ENCODE results near the gene MAMDC4.

MAMDC4 gene

DNA sequence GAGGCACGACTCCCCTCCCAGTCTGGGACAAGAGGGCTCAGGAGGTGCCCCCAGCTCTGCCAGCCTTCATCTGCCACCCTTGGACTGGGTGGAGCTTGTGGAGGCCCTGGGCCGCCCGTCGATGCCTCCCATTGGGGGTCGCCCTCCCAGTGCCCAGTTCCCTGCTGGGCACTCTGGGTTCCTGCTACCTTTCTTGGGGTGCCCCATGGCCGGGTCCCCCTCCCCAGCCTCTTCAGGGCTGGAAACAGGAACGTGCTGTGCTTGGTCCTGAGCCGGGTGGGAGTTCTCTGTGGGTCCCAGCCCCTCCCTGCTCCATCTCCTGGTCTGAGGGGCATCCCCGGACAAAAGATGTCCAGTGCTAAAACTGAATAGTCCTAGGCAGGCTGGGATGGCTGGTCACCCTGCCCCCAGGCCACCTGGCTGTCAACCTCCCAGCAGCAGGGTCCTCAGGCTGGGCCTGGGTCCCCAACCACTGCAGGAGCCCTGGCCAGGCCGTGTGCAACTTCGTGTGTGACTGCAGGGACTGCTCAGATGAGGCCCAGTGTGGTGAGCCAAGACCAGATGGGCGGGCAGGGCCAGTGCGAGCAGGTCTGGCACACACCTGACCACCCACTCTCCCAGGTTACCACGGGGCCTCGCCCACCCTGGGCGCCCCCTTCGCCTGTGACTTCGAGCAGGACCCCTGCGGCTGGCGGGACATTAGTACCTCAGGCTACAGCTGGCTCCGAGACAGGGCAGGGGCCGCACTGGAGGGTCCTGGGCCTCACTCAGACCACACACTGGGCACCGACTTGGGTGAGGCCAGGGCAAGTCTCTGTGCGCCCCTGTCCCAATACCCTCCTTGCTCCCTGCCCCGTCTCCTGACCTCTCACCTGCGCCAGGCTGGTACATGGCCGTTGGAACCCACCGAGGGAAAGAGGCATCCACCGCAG is 784 bp downstream of the MAMDC4 start:
- TF ChIP-seq SPI1 (IDR thresholded peaks at IDR 0.05; ENCODE audit: borderline replicate concordance, low read depth) (no peak), POLR2AphosphoS5 (IDR thresholded peaks at IDR 0.05; ENCODE audit: low read depth) (no peak), REST (IDR thresholded peaks at IDR 0.05; ENCODE audit: insufficient replicate concordance, low read depth) (no peak), GABPA (IDR thresholded peaks at IDR 0.05; ENCODE audit: low read depth) (no peak), CTCF (IDR thresholded peaks at IDR 0.05; ENCODE audit: insufficient read depth, low read length) (no peak)

DNA sequence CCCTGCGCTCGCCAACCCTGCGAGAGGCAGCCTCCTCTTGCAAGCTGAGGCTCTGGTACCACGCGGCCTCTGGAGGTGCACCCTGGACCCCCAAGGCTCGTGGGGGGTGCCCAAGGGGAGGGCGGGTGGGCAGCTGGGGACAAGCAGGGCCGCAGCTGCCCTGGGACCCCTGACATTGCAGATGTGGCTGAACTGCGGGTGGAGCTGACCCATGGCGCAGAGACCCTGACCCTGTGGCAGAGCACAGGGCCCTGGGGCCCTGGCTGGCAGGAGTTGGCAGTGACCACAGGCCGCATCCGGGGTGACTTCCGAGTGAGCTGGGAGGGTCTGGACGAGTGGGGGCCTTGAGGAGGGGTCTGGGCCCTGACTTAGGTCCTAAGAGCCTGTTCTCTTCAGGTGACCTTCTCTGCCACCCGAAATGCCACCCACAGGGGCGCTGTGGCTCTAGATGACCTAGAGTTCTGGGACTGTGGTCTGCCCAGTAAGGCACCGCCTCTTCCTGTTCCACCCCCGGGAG is 1.5 kb downstream of the MAMDC4 start:
- no peak overlapping the region for H3K27ac ChIP-seq (replicated peaks)

More for the DNA sequence above, 784 bp downstream of the MAMDC4 start:
- H3K4me3 ChIP-seq (replicated peaks; ENCODE audit: insufficient read depth, low read length) = no peak overlapping the region
- no peak for DNase-seq (ENCODE audit: low read depth in 1 of 2, low spot score in 1 of 2)
- no peaks in the 10 kb centered on the region for H3K27me3 ChIP-seq (ENCODE audit: insufficient read depth, poor library complexity, severe bottlenecking)
- no peak overlapping the region for H3K27ac ChIP-seq (replicated peaks)

More for the DNA sequence above, 1.5 kb downstream of the MAMDC4 start:
- no peak for DNase-seq (ENCODE audit: low read depth in 1 of 2, low spot score in 1 of 2)
- TF ChIP-seq CTCF (IDR thresholded peaks at IDR 0.05; ENCODE audit: insufficient read depth, low read length) = no peak
- no peak for TF ChIP-seq SPI1 (IDR thresholded peaks at IDR 0.05; ENCODE audit: borderline replicate concordance, low read depth)
- no peak for TF ChIP-seq REST (IDR thresholded peaks at IDR 0.05; ENCODE audit: insufficient replicate concordance, low read depth)
- TF ChIP-seq GABPA (IDR thresholded peaks at IDR 0.05; ENCODE audit: low read depth) = no peak
- TF ChIP-seq POLR2AphosphoS5 (IDR thresholded peaks at IDR 0.05; ENCODE audit: low read depth) = no peak
- Histone ChIP-seq H3K27me3 (ENCODE audit: insufficient read depth, poor library complexity, severe bottlenecking) (no peaks in the 10 kb centered on the region), H3K4me3 (replicated peaks; ENCODE audit: insufficient read depth, low read length) (no peak overlapping the region)
